H1 (cell line): Measurements from ENCODE around the gene SEMA3F. TPM values are rescaled to one million over a fixed set of nuclear protein-coding genes. Genes with fewer than 3 reads are reported as not detected.

Experiments used
- CBX8 ChIP-seq: fragments of 300-800, 300-1000 bp; sonication (generic); IDR thresholded peaks from 2 replicates; pipeline ENCODE4 v1.7.1; 2016; ENCODE audit warnings: low read depth, low read length, borderline replicate concordance
- RFX5 ChIP-seq: IDR thresholded peaks from 2 replicates; pipeline ENCODE4 v1.6.1; 2011; ENCODE audit warnings: low read depth, low read length, improper control_type of control experiment, borderline replicate concordance
- USF2 ChIP-seq: IDR thresholded peaks from 2 replicates; pipeline ENCODE4 v1.6.1; 2011; ENCODE audit warnings: low read length, improper control_type of control experiment
- polyA plus RNA-seq, 7 experiments: library from polyadenylated mRNA; depleted of rRNA in 3 of 7; stranded (reverse) in 5 of 7; unstranded in 2 of 7; fragments of >200 nt in 5 of 7; fragments of 200-250 nt in 2 of 7; gene quantifications; 1 replicate in 5 of 7; 2 replicates in 1 of 7; 4 replicates in 1 of 7; pipeline versions ENCODE4 v1.2.1 to v1.2.3, GENCODE V29; 2011 to 2013; ENCODE audit warnings: missing spikeins in 2 of 7, mixed read lengths in 2 of 7
- total RNA-seq: library from RNA; stranded (reverse); fragmentation: NEBNext Ultra II Directional; extraction: Animal tissue kit (Norgen Biotek cat#: 25700); gene quantifications from 2 replicates; pipeline ENCODE4 v1.2.1, GENCODE V29; 2021

Gene SEMA3F
- total and polyA plus RNA-seq, 2 of the 8 experiments (the other 6 are each of a cell fraction or from before 2014, with no cell fraction given): 20.3 to 37.0 TPM

GRCh38 chr3:50235716-50236483, 80.8 kb downstream of the SEMA3F start, which contains the start of gene GNAI2 (continued):
- 0 out of 2 replicates have a peak, but pooled peaks have one; percentile 4 for TF ChIP-seq USF2
- peak; percentile 36; the same call in 1 of the 2 replicates for TF ChIP-seq RFX5
- TF ChIP-seq CBX8: no peak
